Measurements from ENCODE around the gene PRSS38. TPM values are rescaled to one million over a fixed set of nuclear protein-coding genes. Genes with fewer than 3 reads are reported as not detected.
A peak's percentile ranks its signal among the peaks of the same experiment; 100 is the strongest.

PRSS38 gene
- total RNA-seq (not detected), polyA plus RNA-seq (not detected)
- long read RNA-seq, donor 1: 0 reads
- long read RNA-seq, donor 2: 0 reads
- long read RNA-seq, donor 3: 0 reads

- Histone ChIP-seq H3K36me3 (no peaks in the 10 kb centered on the region), H3K9me3 (peaks cover 0 to 35% (median 18%) of the 10 kb centered on the region in 11 donors), H3K4me1 (no peaks in the 10 kb centered on the region), H3K4me3 (no peak within 1 kb of the TSS), H3K27me3 (no peaks in the 10 kb centered on the region), H3K27ac (no peak within 1 kb of the TSS)
- intact Hi-C loops (cut with DNase I): no loop called here
- DNase-seq (no peak), ATAC-seq (no peak)
- 91 to 93% methylated on average over 42 to 44 of the region's 44 CpGs for WGBS, 2 donors
- TF ChIP-seq CTCF (IDR thresholded peaks at IDR 0.05): no peak
Observed at GRCh38 chr1:227815468-227816409, at the start of gene PRSS38. TSS of gene PRSS38 (plus strand) at chr1:227815675. CDS start at chr1:227815717, 42 bp downstream.

GRCh38 chr1:227766015-227766634, 49.4 kb upstream of the PRSS38 start:
- DNase-seq (no peak), ATAC-seq (peak in 1 of 8 donors; percentile 10)
- Histone ChIP-seq H3K27me3 (no peaks in the 10 kb centered on the region), H3K27ac (peak overlapping the region in 1 of 10 donors; percentile 69), H3K36me3 (peaks cover 0 to 82% (median 36%) of the 10 kb centered on the region in 9 donors), H3K4me1 (peaks cover 11 to 51% (median 27%) of the 10 kb centered on the region in 9 donors), H3K9me3 (no peaks in the 10 kb centered on the region), H3K4me3 (no peak overlapping the region)
- TF ChIP-seq CTCF (IDR thresholded peaks at IDR 0.05): no peak
- intact Hi-C loops (cut with DNase I): loop anchor here in 2 of 10 donors (10.0 kb wide), 1 partner anchor 281 kb away; no protein-coding TSS in a partner anchor
- 76 to 78% methylated on average over 17 of the region's 17 CpGs for WGBS, 2 donors

GRCh38 chr1:227766653-227767277, 48.7 kb upstream of the PRSS38 start:
- TF ChIP-seq CTCF (IDR thresholded peaks at IDR 0.05): no peak
- peaks cover 11 to 48% (median 27%) of the 10 kb centered on the region in 9 donors for H3K4me1 ChIP-seq
- WGBS, 2 donors: 78% methylated on average over 19 of the region's 19 CpGs
- DNase-seq: no peak
- peaks cover 0 to 79% (median 36%) of the 10 kb centered on the region in 9 donors for H3K36me3 ChIP-seq
- intact Hi-C loops (cut with DNase I): loop anchor here in 2 of 10 donors (10.0 kb wide), 1 partner anchor 282 kb away; no protein-coding TSS in a partner anchor
- no peaks in the 10 kb centered on the region for H3K27me3 ChIP-seq
- H3K4me3 ChIP-seq: peak overlapping the region in 1 of 10 donors; percentile 14
- peak overlapping the region in 1 of 10 donors; percentile 41 for H3K27ac ChIP-seq
- H3K9me3 ChIP-seq: no peaks in the 10 kb centered on the region
- ATAC-seq: no peak

Measured in heart right ventricle (tissue), 16 donors.